Epithelial cell of esophagus (primary cell): ENCODE data around the gene SGCA.

Source experiments
- DNase-seq: peaks from one replicate; pipeline ENCODE4 v3.0.0; 2010; ENCODE audit warnings: low read depth
- H3K4me3 ChIP-seq: 2 replicates; pipeline ENCODE4 v1.5.1; 2011; ENCODE audit warnings: mild to moderate bottlenecking, low read length, control low read depth
- TF ChIP-seq, protein P1 (sequence below): IDR thresholded peaks from 2 replicates; pipeline ENCODE4 v1.5.1; 2011; ENCODE audit warnings: low read depth, mild to moderate bottlenecking, low read length, control low read depth, inconsistent platforms; ENCODE audit not compliant: insufficient read depth; ENCODE audit errors: missing control alignments

SGCA gene

DNA sequence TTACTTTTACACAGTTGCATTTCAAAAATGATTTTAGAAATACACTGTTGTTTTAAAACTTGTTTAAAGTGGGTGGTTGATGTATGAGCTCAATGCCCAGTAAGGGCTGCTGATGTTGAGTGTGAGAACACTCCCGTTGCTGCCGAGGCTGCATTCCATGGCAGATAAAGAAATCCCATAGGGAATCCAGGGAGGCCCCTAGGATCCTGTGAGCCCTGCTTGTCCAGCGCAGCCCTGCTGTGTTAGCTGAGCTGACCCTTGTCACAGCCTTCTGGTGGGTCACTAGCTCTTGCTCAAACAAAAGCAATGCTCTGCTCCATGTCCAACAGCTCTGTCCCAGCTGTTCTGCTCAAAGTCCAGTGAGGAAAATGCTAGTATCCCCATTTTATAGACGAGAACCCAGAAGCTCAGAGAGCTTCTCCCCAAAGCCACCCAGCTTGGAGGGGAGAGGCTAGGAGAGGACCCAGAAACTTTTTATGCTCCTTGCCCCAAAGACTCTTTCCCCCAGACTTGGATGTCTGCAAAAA lies 54.2 kb downstream of the SGCA start:
- TF ChIP-seq, protein P1, sequence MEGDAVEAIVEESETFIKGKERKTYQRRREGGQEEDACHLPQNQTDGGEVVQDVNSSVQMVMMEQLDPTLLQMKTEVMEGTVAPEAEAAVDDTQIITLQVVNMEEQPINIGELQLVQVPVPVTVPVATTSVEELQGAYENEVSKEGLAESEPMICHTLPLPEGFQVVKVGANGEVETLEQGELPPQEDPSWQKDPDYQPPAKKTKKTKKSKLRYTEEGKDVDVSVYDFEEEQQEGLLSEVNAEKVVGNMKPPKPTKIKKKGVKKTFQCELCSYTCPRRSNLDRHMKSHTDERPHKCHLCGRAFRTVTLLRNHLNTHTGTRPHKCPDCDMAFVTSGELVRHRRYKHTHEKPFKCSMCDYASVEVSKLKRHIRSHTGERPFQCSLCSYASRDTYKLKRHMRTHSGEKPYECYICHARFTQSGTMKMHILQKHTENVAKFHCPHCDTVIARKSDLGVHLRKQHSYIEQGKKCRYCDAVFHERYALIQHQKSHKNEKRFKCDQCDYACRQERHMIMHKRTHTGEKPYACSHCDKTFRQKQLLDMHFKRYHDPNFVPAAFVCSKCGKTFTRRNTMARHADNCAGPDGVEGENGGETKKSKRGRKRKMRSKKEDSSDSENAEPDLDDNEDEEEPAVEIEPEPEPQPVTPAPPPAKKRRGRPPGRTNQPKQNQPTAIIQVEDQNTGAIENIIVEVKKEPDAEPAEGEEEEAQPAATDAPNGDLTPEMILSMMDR, result no peak
- H3K4me3 ChIP-seq, result no peak overlapping the region
- DNase-seq, result no peak

- TF ChIP-seq, protein P1, result no peak
- no peak for DNase-seq
- H3K4me3 ChIP-seq, result no peak overlapping the region
Measured at GRCh38 chr17:50220811-50221210, 55.0 kb downstream of the SGCA start.

DNA sequence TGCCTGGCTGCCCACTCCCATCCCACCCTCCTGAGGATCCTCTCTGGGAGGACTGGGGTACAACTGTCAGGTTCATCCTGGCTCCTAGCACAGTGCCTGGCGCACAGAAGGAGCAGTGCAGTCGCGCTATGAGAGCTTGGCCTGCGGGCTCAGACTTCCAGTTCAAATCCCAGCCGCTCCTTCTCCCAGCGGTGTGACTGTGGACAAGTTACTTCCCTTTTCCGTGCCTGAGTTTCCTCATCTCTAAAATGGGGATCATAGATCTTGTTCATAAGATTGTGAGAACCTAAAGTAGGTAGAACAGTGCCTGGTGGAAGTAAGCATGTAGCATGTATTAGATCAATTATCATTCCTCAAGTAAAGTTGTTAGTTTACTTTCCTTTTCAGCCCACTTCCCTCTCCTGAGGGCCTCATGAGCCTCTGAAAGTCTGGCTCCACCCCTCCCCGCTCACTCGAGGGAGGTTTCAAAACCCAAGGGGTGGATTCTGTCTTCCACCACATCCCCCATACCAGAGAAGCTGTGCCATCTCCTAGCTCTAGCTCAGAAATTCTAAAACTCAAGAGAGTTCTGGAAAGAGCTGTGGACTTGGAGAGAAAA lies 55.6 kb downstream of the SGCA start:
- no peak overlapping the region for H3K4me3 ChIP-seq
- DNase-seq, result peak; percentile 36
- TF ChIP-seq, protein P1, result no peak

- TF ChIP-seq, protein P1, result no peak
- DNase-seq, result peak; percentile 90
- no peak overlapping the region for H3K4me3 ChIP-seq
Measured at GRCh38 chr17:50221864-50222545, 56.2 kb downstream of the SGCA start.

- no peak for DNase-seq
- TF ChIP-seq, protein P1, result no peak
- no peak overlapping the region for H3K4me3 ChIP-seq
Measured at GRCh38 chr17:50222922-50223321, 57.1 kb downstream of the SGCA start.
